Stimulated activated naive CD4-positive, alpha-beta T cell treated with Interleukin-2 at 50 U/mL for 16 hours (primary cell): ENCODE measurements around the gene CADPS2.

Source experiments
- DNase-seq: peaks from one replicate; lab custom pipeline; 2025; lab: John Stamatoyannopoulos, UW

The CADPS2 gene

GRCh38 chr7:122886357-122887081, at the start of gene CADPS2:
Gene CADPS2 (minus strand): TSS chr7:122886460. CDS start chr7:122886337, 123 bp downstream.
- no peak for DNase-seq

- DNase-seq = no peak
Measured at GRCh38 chr7:122935620-122936019, 49.4 kb upstream of the CADPS2 start.

- DNase-seq = no peak
Measured at GRCh38 chr7:122919643-122920181, 33.5 kb upstream of the CADPS2 start.

- DNase-seq = no peak
Measured at GRCh38 chr7:122914812-122915211, 28.6 kb upstream of the CADPS2 start.

- DNase-seq = no peak
Measured at GRCh38 chr7:122913608-122914007, 27.3 kb upstream of the CADPS2 start.

- DNase-seq = no peak
Measured at GRCh38 chr7:122902751-122903495, 16.7 kb upstream of the CADPS2 start.

GRCh38 chr7:122901250-122901649, 15.0 kb upstream of the CADPS2 start:
- no peak for DNase-seq

GRCh38 chr7:122896509-122896908, 10.2 kb upstream of the CADPS2 start:
- DNase-seq = no peak

- no peak for DNase-seq
Measured at GRCh38 chr7:122893486-122893885, 7.2 kb upstream of the CADPS2 start.

- no peak for DNase-seq
Measured at GRCh38 chr7:122889116-122889515, 2.9 kb upstream of the CADPS2 start.

GRCh38 chr7:122887848-122888247, 1.6 kb upstream of the CADPS2 start:
- no peak for DNase-seq

- no peak for DNase-seq
Measured at GRCh38 chr7:122887198-122887597, 938 bp upstream of the CADPS2 start.

- no peak for DNase-seq
Measured at GRCh38 chr7:122885583-122886356, 490 bp downstream of the CADPS2 start.

- no peak for DNase-seq
Measured at GRCh38 chr7:122884186-122884585, 2.1 kb downstream of the CADPS2 start.

- DNase-seq = no peak
Measured at GRCh38 chr7:122883049-122883680, 3.1 kb downstream of the CADPS2 start.

GRCh38 chr7:122881324-122881723, 4.9 kb downstream of the CADPS2 start:
- no peak for DNase-seq

- DNase-seq = no peak
Measured at GRCh38 chr7:122869260-122869659, 17.0 kb downstream of the CADPS2 start.

GRCh38 chr7:122867471-122867980, 18.7 kb downstream of the CADPS2 start:
- DNase-seq = no peak

- no peak for DNase-seq
Measured at GRCh38 chr7:122864838-122865237, 21.4 kb downstream of the CADPS2 start.

GRCh38 chr7:122864016-122864415, 22.2 kb downstream of the CADPS2 start:
- no peak for DNase-seq

GRCh38 chr7:122858320-122858719, 27.9 kb downstream of the CADPS2 start:
- no peak for DNase-seq

GRCh38 chr7:122850528-122850927, 35.7 kb downstream of the CADPS2 start:
- no peak for DNase-seq
